ENCODE data around the gene OPCML.
A peak's percentile ranks its signal among the peaks of the same experiment; 100 is the strongest.

Gene OPCML

GRCh38 chr11:132822276-132822675 lies 710.0 kb downstream of the OPCML start:
- DNase-seq, result no peak

DNA sequence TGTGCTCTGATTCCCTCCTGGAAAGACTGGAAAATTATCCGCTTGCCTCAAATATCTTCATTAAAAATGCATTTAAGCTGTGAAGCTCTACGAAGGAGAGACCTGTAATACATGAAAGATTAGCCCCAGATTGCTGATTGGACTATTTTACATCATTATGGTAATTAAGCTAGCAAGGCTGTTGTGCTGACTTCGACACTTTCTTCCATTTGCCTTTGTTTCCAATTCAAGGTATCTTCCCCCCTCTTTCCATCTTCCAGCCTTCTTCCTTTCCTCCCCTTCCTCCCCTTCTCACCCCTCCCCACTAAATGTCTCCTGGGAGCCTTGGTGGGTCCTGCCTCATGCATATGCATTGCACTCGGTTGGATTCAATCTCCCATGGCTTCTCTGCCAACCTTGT lies 710.8 kb downstream of the OPCML start:
- DNase-seq, result no peak

DNA sequence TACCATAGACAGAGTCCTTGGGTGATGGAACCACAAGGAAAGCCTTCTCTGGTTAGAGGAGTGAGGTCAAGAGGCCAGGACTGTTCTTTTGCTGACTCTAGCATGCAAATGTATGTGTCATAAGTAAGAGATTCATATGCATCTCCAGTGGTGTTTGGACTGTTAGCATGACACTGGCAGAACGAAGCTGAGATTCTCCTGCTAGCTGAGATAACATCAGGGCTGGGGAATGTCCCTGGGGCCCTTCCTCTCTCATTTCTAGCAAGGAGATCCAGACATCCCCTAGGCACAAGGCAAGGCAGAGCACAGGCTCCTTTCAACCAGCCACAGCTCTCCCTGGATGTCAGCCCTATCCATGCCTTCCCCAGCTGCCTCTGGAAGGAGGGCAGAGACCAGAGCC lies 711.3 kb downstream of the OPCML start:
- peak; percentile 97 for DNase-seq

GRCh38 chr11:132818951-132819350 lies 713.4 kb downstream of the OPCML start:
- no peak for DNase-seq

GRCh38 chr11:132817387-132817786 lies 714.9 kb downstream of the OPCML start:
- no peak for DNase-seq

DNA sequence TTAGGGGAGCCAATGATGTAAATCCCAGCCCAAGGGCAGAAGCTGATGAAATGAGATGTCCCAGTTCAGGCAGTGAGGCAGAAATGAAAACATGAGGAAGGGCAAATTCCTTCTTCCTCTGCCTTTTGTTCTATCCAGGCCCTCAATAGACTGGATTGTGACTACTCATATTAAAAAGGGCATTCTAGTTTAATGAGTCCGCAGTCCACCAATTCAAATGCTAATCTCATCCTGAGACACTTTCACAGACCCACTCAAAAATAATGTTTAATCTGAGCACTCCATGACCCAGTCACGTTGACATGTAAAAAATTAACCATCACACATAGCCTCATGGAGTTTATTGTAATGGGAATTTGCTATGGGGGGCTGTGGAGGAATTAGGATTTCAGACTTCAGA lies 717.9 kb downstream of the OPCML start:
- DNase-seq, result no peak

- DNase-seq, result no peak
Observed at GRCh38 chr11:132811649-132812048, 720.7 kb downstream of the OPCML start.

- DNase-seq, result no peak
Observed at GRCh38 chr11:132809070-132809469, 723.2 kb downstream of the OPCML start.

DNA sequence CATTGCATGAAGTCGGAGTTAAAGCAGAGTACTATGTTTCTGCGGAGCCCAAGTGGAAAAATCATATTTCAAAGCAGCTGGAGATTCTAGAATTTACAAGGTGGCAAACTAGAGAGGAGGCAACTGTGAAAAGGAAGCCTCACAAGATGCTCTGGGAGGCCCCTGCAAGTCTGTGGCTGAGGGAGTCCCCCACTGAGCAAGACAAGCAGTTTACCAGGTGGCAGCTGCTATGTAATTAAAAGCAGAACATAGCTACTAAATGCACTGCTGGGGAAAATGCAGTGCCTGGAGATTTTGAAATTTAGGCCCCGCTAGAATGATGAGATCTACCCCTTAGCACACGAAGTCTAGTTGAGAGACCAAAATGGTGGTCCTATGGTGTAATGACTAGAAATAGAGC lies 728.0 kb downstream of the OPCML start:
- DNase-seq, result no peak

DNA sequence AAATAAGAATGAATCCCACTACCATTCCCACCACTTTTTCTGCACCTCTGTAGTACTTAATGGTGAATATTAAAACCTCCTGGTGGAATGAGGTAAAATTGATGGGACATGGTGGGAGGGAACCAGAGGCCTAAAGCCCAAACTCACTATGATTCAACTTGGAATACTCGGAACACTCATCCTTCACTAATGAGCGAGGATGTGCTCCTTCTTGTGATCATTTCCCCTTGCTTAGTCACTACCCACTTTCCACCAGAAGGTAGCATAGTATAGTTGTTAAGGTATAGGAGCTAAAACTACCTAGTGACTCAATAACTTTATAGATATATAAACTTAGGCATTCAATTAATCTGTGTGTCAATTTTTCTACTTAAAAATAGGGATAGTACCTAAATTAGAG lies 728.9 kb downstream of the OPCML start:
- no peak for DNase-seq

- DNase-seq, result no peak
Observed at GRCh38 chr11:132802947-132803346, 729.4 kb downstream of the OPCML start.

DNA sequence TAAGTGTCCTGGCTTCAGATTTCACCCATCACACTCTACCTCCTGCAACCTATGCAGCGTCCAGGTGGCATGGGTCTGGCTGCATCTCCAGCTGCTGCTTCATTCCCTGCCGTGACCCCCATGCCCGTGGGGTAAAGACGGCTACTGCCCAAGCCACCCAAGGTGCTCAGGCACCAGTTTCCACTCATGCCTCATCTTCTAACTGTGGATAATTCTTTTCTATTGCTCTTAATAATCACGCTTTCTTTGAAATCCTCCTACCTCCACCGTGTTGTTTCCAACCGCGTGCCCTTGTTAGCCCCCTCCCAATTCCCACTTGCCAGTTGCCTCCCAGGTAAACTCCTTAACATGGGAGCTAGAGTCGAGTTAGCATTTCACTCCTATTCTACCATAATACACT lies 738.5 kb downstream of the OPCML start:
- no peak for DNase-seq

DNA sequence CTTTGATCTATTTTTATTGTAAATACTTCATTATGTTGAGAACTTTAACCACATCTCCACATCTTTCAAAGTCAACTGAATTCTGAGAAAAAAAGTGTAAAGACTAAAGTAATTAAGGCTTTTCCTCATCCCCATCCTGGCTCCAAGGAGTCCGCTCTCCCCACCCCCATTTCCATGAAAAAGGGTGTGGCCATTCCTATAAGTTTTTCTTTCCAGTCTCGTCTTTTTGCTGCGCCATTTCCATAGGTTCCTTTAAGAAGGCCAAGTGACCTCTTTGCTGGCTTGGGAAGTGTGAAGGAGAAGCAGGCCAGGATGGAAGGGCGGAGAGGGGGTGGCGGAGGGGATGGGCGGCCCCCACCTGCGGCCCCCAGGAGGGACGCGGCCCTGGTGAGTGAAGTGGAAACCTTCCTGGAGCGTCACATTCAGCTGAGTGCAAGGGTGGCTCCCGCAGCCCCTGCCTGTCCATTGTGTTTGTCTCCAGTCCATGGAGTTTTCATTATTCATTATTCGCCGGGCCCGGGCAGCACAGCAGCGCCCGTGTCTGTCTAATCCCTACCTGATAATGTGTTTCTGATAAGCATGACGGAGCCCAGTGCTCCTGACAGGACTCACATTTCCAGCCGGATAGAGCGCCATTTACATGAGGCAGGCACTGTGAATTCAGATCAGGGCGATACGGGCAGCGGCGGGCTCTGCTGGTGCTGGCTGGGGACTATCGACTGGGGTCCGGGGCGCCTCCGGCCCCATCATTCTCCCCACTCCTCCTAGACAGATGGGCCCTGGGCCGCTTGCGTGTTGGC lies 739.8 kb downstream of the OPCML start:
- peak; percentile 59 for DNase-seq

DNA sequence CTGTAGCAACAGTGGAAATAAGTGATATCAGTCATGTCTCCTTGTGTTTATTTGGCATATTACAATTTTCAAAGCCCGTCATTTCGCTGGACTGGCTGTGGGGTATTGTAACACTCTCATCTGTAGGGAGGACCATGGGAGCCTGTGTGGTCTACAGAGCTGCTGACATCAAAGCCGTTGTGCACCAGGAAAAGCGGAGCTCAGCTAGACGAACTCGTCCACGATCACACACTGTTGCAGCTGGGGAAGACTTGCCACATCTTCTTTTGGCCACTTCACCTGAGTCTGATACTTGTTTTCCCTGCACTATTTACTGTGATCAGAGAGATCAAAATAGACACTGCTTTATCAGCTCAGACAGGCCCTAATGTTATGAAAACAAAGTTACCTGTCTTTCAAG lies 741.3 kb downstream of the OPCML start:
- DNase-seq, result no peak

- DNase-seq, result no peak
Observed at GRCh38 chr11:132790466-132790865, 741.8 kb downstream of the OPCML start.

DNA sequence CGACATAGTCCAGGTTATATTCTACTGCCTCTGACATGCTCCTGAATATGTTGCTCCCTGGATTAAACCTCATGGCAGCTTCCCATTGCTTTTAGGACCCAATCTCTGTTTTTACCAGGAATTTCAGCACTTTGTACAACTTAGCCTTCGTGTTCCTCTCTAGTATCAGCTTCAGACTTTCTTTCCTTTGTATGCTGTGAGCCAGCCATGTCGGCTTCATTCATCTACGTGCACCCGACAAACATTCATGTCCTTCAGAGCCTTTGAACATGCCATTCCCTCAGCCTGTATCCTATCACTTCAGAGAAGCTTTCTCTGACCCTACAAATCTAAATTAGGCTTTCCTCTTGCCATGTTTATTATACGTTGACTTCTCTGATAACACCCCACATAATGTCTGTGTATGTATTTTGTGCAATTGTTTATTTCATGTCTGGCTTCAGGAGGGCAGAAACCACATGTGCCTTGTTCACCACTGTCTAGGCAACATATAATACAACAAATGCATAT lies 743.4 kb downstream of the OPCML start:
- DNase-seq, result no peak

DNA sequence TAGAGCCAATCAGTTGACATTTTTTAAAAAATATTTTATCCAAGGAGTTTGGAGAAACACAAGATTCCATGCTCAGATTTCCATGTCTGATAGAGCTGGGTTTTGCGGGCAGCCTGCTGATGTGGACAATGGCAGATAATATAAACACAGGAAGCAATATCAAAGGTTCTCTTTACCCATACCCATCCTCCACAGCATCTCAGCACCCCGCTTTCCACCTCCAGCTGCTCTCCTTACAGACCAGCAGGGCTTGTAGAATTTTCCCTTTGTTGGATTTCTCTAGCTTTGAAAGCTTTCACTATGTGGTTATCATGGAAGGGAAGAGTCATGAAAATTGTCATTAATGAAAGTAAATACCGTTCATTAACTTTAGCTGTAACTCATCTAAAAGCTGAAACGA lies 746.4 kb downstream of the OPCML start:
- no peak for DNase-seq

GRCh38 chr11:132784441-132784840 lies 747.9 kb downstream of the OPCML start:
- no peak for DNase-seq

- no peak for DNase-seq
Observed at GRCh38 chr11:132782102-132782501, 750.2 kb downstream of the OPCML start.

DNA sequence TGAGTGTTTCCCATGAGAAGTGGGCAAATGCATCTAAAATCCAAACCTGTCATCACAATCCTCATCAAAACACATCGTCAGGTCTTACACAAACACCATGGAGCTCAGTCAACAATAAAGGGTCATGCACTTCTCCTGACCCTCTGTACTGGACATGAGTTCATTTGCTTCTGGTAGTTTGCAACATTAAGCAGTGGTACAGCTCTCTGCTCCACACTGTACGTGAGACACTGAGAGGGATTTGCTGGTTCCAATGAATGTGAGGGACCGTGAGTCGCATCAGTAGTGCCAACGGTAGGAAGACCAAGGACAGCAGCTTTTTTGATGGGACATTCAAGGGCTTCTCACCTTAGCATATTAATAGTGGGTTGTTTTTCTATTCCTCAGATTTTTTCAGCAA lies 752.3 kb downstream of the OPCML start:
- no peak for DNase-seq

GRCh38 chr11:132779497-132779896 lies 752.8 kb downstream of the OPCML start:
- DNase-seq, result peak; percentile 82

- DNase-seq, result no peak
Observed at GRCh38 chr11:132777067-132777975, 755.0 kb downstream of the OPCML start.

- DNase-seq, result no peak
Observed at GRCh38 chr11:132773751-132774150, 758.5 kb downstream of the OPCML start.
